Mammary epithelial cell (primary cell): Measurements from ENCODE around the gene GLB1L3.

ENCODE experiments used
- CTCF ChIP-seq, 2 donors: IDR thresholded peaks in 1 of 2; conservative IDR thresholded peaks in 1 of 2; 2 replicates each; pipeline ENCODE4 v1.5.1; 2011 to 2012; ENCODE audit warnings: inconsistent platforms in 2 of 2, low read length in 2 of 2, mild to moderate bottlenecking in 2 of 2, control low read depth in 1 of 2, low read depth in 1 of 2; ENCODE audit not compliant: insufficient read depth in 1 of 2; ENCODE audit errors: extremely low read depth in 1 of 2
- EZH2 ChIP-seq: IDR thresholded peaks from 2 replicates; pipeline ENCODE4 v1.6.1; 2012; ENCODE audit warnings: low read length, inconsistent platforms, borderline replicate concordance

- no peak for TF ChIP-seq CTCF (conservative IDR thresholded peaks at IDR 0.05 in 1 of 2, IDR thresholded peaks at IDR 0.05 in 1 of 2; ENCODE audit: extremely low read depth in 1 of 2, insufficient read depth in 1 of 2, low read depth in 1 of 2, low read length in 2 of 2)
- no peak for TF ChIP-seq EZH2
Measured at GRCh38 chr11:134358165-134358855, 82.1 kb downstream of the GLB1L3 start.
